ENCODE measurements around the gene CC2D2B. TPM values are rescaled to one million over a fixed set of nuclear protein-coding genes. Genes with fewer than 3 reads are reported as not detected.

Gene CC2D2B
- total RNA-seq, 1 experiment from 2014 or later: 0.20 TPM

GRCh38 chr10:95907456-95908253, at the start of gene CC2D2B (continued):
- TF ChIP-seq HMGXB4 (CRISPR knock-in tag; IDR thresholded peaks at IDR 0.05) (peak; percentile 86), ZNF423 (CRISPR knock-in tag; IDR thresholded peaks at IDR 0.05) (peak; percentile 84)

- TF ChIP-seq RELA (CRISPR knock-in tag; IDR thresholded peaks at IDR 0.05; ENCODE audit: borderline replicate concordance) (no peak), ATF3 (CRISPR knock-in tag; conservative IDR thresholded peaks at IDR 0.05) (no peak), NFATC4 (CRISPR knock-in tag; IDR thresholded peaks at IDR 0.05) (no peak), STAT6 (CRISPR knock-in tag; conservative IDR thresholded peaks at IDR 0.05; ENCODE audit: low read depth) (no peak), ZMAT4 (CRISPR knock-in tag; IDR thresholded peaks at IDR 0.05) (no peak), NR2C2 (CRISPR knock-in tag; IDR thresholded peaks at IDR 0.05) (no peak), ARID4B (CRISPR knock-in tag; IDR thresholded peaks at IDR 0.05; ENCODE audit: borderline replicate concordance) (no peak), NFE2L1 (CRISPR knock-in tag; IDR thresholded peaks at IDR 0.05) (no peak), PRDM15 (CRISPR knock-in tag; IDR thresholded peaks at IDR 0.05) (no peak)
- POLR2A ChIA-PET: no interaction called here
- peaks cover 2% of the 10 kb centered on the region; the same call in 1 of the 2 replicates for H3K36me3 Mint-ChIP-seq
- DNase-seq (ENCODE audit: low spot score) (no peak), ATAC-seq (no peak)
- peaks cover 8% of the 10 kb centered on the region for H3K9me3 Mint-ChIP-seq
- no peaks in the 10 kb centered on the region for H3K27me3 Mint-ChIP-seq (ENCODE audit: low read depth)
- H3K4me3 Mint-ChIP-seq: no peak overlapping the region
- H3K27ac Mint-ChIP-seq: no peak overlapping the region
- CTCF ChIA-PET: interaction anchor here (1.2 to 2.1 kb wide), 2 partner anchors 19 to 167 kb away, joined by 6 to 8 read pairs; partner anchors contain the start of gene TCTN3
- no peaks in the 10 kb centered on the region for H3K4me1 Mint-ChIP-seq
Measured at GRCh38 chr10:95860166-95860940, 47.4 kb upstream of the CC2D2B start.

Measured in WTC11 (cell line).